ENCODE measurements around the gene PLCD1.

The PLCD1 gene

DNA sequence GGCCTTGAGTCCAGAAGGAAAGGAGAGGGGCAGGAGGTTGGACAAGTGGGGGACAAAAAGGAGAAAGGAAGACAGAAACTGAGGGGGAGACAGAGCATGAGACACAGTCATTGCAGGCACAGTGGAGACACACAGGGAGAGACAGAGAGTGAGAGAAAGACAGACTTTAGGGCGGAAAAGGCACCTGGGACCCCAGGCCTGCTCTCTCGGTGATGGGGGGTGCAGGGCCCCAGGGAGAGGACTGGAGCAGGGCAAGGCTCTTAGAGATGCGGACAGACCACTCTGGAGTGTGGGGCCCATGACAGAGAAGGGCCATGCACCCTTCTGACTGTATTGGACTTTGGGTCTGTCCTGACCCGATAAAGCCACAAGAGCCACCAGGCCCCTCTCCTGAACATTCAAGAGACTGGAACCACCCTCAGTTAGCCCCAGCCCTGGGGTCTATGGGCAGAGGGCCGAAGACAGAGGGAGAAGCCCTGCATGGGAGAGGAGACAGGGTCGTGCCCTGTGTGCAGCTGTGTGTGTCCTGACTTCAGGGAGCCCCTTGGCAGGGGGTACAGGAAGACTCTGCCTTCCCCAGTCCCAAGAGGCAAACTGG, 12.5 kb downstream of the PLCD1 start:
- no peak for DNase-seq (ENCODE audit: low read depth)

DNA sequence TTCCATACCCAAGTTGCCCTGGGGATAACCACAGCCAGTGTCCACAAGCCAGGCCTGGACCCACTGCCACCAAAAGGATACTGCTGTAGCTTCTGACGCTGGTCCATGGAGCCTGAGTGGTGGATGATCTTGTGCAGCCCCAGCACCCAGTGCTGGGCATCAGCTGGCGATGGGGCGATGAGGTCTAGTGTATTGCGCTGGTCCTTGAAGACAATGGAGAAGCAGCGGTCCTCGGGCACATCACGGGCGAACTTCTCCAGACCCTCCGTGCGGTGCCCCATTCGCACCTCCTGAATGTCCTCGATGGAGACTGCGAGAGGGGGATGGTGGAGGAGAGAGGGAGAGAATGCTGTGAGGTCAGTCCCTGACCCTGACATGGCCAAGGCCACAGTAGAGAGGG, 13.0 kb downstream of the PLCD1 start:
- no peak for DNase-seq (ENCODE audit: low read depth)

DNA sequence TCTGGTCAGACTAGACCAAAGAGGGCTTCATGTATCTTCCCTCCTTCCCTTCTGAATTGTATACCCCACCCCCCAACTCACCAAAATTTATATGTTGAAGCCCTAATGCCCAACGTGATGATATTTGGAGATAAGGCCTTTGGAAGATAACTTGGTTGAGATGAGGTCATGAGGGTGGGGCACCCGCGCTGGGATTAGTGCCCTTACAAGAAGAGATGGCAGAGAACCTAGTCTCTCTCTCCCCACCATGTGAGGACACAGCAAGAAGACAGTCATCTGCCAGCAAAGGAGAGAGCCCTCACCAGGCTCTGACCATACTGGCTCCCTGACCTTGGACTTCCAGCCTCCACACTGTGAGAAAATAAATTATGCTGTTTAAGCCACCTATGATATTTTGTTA, 13.5 kb downstream of the PLCD1 start:
- no peak for DNase-seq (ENCODE audit: low read depth)

DNA sequence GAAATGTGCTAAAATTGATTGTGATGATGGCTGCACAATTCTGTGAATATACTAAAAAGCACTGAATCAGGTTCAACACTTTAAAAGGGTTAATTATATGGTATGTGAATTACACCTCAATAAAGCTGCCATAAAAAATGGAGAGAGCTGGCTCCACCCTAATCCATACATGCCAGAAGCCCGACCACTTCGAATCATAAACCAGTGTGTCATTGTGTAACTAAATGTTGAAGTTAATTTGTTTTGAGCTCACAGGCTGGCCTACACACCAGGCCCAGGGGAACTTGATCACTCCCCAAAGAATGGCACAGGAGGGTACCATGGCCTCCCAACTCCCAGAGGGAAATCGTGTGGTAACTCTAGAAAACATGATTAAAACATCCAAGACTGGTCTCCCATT, 14.0 kb downstream of the PLCD1 start:
- DNase-seq (ENCODE audit: low read depth): no peak

DNA sequence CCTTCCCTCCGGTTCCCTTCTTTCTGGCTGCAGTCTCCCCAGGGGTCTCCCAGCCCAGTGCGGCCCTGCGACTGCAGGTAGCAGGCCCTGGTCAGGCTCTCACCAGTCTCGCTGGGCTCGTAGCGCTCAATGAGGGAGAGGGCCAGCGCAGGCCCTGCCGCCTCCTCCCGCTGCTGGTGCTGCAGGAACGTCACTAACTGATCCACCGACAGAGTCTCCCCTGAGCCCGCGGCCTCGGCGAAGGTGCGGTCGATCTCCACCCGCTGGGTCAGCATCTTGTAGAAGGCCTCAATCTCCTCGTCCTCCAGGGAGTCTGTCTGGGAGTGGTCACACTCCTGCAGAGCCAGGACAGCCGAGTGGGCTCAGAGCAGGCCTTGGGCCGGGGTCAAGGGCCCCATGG, 18.3 kb downstream of the PLCD1 start:
- no peak for DNase-seq (ENCODE audit: low read depth)

DNA sequence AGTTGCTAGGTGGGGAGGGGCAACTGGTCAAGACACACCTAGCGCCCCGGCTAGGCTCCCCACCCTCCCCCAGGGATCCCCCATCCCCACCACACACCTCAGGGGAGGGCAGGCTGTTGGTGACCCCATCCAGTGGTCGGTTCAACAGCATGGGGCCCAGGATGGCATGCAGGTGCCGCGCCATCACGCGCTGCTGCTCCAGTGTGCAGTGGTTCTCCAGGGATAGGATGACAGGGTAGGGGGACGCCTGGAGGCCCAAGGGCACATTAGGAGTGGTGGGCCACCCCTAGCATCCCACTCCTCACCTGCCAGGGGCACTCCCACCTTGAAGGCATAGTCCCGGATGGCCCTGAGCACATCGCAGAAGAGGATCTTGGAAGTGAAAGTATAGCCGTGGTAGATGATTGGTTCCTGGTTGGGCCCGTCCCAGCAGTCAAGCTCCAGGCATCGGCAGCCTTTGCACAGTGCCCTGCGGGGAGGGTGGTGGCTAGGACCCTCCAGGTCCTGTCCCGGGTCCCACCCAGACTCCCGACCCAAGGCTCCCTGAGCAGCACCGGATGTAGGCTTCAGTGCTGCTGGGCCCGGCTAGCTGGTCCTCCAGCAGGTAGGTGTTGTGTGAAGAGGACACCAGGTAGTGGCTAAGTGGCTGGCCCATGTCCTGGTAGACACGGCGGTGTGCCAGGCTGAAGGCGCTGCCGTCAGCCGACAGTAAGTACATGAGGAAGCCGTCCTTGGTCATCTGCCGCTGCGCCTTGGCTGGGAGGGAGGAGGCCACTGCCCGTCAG, 19.4 kb downstream of the PLCD1 start:
- no peak for DNase-seq (ENCODE audit: low read depth)

DNA sequence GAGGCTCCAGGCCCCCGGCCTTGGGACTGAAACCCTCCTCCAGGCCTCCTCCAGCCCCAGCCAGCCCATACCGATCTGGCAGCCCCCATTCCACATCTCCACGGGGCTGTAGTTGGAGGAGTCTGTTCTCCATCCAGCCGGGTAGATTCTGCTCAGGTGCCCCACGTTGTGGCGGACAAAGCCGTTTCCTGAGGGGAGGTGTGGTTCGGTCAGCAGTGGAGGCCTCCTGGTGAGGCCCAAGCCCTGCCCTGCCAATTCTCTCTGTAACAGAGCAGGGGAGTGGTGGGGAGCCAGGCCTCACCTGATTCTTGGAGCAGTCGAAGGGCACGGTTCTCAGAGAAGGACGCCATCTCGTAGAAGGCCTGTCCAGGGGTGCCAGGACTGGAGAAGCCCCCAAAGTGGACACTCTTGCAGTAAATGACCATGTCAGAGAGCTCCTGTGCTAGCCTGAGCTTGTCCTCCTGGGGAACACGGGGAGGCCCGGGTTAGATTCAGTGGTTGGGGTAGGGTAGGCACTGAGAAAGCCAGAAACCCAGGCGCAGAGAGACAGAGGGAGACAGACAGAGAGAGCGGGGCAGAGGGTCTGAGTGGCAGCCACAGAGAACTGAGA, 20.4 kb downstream of the PLCD1 start:
- no peak for DNase-seq (ENCODE audit: low read depth)

DNA sequence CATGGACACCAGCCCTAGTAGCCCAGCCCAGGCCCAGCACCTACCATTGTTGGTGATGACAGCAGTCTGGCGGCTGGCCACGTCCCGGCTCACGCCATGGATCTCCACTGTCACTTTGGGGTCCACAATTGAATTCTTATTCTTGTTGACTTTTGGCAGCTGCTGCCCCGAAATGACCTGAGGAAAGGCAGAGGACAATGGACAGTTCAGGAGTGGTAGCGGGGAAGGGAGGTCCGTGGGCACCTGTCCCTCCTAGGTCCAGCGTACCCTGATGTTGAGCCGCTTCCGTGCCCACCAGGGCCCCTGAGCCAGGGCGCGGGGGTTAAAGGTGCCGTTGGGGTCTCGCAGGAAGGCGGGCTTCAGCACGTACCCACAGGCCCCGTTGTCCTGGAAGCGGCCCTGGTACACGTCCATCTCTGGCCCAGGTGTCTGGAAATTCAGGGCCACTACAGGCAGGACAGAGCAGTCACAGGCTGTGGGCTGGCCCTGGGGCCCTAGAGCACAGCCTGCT, 21.2 kb downstream of the PLCD1 start:
- no peak for DNase-seq (ENCODE audit: low read depth)

DNA sequence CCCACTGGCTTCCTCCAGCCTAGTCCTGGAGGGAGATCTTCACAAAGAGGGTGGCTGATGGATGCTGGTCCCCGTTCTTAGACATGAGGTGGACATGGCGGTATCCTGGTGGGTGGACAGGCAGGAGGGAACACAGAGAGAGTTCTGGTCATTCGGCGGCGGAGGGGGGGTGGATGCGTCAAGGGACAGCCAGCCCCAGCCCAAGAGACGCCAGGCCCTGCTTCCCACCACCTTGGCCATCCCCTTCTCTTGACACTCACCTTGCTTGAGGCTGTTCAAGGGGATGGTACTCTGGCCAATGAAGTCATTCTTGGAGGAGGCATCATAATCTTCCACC, 21.7 kb downstream of the PLCD1 start:
- no peak for DNase-seq (ENCODE audit: low read depth)

DNA sequence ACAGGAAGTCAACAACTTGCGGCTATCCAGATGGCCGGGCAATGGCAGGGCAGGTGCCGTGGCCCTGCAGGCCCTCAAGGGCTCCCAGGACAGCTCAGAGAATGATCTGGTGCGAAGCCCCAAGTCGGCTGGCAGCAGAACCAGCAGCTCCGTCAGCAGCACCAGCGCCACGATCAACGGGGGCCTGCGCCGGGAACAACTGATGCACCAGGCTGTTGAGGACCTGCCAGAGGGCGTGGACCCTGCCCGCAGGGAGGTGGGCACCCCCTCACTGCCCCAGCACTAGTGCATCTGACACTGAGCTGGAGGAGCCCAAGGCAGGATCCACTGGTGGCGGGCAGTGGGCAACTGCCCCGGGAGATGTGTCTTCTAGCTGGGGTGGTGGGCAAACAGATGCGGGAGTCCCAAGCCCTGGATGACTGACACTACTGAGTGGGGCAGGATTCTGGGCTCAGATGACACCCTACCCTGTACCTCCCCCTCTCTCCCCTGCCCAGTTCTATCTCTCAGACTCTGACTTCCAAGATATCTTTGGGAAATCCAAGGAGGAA, 22.9 kb downstream of the PLCD1 start:
- no peak for DNase-seq (ENCODE audit: low read depth)

DNA sequence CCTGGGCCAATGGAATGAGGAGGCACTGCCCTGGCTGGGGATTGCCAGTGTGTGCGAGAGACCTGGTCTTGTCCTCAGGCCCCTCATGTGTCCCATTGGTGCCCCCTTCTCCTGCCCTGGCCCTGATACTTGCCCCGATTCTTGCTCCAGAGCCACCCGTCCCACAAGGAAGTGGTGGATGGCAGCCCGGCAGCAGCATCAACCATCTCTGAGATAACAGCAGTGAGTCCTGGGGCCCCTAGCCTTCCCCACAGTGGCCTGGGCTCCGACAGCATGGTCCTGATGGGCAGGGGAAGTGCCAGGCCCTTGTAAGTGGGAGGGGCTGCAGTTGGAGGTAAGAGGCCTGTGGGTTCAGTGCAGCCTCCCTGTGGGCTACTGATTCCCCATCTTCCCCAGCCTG, 23.4 kb downstream of the PLCD1 start:
- no peak for DNase-seq (ENCODE audit: low read depth)

DNA sequence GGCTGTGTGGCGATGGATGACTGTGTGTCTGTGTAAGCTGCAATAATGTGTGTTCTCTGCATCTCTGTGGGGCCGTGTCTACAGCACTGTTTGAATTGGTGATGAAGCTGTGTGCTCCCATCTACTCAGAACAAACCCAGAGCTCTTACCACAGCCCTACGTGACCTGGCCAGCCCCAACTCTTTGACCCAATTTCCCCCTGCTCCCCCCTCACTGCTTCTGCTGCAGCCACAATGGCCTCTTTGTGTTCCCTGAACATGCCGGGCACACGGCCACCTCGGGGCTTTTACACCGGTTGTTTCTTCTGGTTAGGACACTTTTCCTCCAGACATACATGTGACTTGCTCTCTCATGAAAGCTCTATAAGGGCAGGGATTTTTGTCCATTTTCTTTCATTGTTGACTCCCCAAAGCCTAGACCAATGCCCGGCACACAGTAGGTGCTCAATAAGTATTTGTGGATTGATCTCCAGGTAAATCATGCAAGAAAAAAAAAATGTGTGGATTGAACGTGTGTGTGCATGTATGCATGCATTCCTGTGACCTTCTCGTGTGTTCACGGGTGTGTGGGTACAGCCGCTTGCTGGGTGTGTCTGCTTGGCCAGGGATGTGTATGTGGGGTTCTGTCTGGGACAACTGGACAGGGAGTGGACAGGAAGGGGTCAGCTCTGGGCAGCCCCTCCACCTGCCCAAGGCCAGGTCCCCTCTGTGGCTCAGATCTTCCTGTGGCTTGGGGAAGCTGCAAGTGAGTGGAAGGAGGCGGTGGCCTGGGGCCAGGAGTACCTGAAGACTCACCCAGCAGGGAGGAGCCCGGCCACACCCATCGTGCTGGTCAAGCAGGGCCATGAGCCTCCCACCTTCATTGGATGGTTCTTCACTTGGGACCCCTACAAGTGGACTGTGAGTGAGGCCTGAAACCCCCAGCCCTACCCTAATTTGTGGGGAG, 24.1 kb downstream of the PLCD1 start:
- no peak for DNase-seq (ENCODE audit: low read depth)

DNA sequence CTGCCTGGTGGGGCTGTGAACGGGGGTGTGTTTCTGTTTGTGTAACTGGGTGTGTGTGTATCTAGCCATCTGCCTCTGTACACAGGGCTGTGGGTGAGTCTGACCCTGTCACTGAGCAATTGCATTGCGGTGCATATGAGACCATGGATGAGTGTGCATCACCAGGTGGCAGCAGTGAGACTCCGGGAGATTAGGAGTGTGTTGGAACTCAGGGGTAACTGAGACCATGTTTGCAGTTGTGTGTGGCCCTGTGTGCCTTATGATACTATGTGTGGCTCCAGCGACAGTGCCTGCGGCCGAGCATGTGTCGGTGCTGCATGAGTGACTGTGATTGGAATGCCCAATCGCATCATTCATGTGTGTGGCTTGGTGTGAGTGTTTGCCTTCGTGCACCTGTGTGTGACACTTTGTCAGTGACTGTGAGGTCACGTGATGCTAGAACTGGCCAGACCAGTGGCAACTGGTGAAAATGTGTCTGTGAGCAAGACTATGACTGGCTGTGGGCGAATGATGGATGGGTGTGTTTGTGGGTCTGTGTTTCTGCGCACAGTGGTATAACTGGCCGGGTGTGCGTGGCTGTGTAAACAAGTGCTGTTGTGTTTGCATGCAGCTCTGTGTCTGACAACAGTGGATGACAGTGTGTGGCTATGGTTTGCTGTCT, 24.9 kb downstream of the PLCD1 start:
- no peak for DNase-seq (ENCODE audit: low read depth)

DNA sequence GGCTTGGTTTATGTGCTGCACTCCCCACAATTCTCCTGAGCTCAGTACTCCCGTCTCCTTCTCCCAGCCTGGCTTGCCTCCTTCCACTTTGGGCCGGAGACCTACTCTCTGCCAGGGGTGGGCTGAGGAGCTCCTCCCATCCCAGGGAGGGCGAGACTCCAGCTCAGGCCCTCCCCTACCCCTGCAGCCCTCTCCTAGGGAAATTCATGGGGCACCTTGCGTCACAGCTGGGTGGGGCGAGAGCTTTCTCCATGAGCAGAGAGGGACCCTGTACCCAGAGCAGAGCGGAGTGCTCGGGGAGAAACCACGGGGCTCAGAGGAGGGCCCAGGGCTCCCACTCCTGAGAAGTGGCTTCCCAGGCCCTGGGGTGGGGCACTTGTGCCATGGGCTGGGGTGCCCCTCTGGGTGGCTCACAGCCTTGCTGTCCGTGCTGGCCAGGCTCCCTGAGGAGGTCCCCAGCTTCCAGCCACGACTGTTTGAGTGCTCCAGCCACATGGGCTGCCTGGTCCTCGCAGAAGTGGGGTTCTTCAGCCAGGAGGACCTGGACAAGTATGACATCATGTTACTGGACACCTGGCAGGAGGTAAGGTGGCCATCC, 25.5 kb downstream of the PLCD1 start:
- DNase-seq (ENCODE audit: low read depth): no peak

DNA sequence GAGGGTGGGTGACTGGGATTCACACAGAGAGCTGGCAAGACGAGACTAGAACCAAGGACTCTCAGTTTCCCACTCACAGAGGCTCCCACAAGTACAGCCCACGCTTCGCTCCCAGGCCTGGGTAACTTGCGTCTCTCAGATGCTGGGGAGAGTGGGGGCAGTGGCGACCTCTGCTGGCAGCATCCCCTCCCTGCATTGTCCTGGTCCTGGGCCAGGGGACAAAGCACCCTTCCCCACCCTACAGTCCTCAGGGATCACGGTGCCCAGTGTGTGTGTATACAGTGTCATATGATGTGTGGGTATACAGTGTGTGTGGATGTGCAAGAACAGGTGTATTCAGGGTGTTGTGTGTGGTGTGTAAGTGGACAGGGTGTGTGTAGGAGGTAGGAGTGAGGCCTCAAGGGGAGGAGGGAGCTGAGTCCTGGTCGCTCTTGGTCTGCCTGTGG, 26.0 kb downstream of the PLCD1 start:
- no peak for DNase-seq (ENCODE audit: low read depth)

DNA sequence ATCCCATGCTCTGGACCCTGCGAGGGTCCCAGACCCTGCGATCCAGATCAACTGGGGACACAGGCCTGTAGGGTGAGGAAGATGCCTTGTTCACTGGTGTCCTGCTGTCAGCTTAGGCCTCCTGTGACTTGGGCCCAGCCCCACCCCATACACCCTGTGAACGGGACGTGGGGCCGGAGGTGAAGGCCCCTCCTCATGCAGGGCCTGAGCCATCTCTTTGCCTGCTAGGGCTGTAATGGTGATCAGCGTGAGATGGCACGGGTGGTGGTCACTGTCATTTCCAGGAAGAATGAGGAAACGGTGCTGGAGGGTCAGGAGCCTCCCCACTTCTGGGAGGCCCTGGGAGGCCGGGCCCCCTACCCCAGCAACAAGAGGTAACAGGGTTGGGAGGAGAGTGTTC, 26.5 kb downstream of the PLCD1 start:
- DNase-seq (ENCODE audit: low read depth): no peak

DNA sequence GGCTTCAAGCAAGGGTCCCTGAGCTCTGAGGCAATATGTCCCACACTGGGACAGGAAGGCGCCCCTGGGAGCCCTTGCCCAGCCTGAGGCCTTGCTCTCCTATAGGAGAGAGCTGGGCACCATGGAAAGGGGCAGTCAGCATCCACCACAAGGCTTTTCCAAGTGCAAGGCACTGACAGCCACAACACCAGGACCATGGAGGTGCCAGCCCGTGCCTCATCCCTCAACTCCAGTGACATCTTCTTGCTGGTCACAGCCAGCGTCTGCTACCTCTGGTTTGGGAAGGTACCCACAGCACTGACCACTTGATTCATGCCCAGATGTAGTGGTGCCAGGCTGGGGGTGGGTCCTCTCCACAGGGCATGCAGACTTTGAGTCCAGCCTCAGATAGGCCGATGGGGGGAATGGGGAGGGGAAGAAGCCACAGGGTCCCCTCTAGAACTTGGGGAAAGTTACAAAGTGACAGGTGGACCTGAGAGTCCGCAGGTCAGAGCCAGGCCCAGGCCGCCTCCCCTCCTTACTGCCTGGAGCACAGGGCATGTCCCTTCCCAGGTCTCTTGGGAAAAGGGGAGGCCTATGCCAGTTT, 27.1 kb downstream of the PLCD1 start:
- no peak for DNase-seq (ENCODE audit: low read depth)

DNA sequence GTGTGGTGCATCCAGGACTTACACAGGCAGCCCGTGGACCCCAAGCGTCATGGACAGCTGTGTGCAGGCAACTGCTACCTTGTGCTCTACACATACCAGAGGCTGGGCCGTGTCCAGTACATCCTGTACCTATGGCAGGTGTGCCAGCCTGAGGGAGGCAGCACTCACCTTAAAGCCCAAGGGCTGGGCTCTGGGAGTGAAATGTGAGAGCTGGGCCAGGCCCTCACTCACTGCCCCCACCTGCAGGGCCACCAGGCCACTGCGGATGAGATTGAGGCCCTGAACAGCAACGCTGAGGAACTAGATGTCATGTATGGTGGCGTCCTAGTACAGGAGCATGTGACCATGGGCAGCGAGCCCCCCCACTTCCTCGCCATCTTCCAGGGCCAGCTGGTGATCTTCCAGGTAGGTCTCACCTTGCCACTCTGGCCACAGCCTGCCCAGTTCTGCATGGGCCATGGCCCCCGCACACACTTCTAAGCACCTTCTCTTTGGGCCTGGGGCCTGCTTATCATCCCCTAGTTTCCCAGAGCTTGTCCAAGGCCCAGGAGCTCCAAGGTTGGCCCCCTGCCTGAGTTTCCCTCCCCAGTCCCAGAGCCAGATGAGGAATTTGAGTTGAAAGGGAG, 27.9 kb downstream of the PLCD1 start:
- no peak for DNase-seq (ENCODE audit: low read depth)

DNA sequence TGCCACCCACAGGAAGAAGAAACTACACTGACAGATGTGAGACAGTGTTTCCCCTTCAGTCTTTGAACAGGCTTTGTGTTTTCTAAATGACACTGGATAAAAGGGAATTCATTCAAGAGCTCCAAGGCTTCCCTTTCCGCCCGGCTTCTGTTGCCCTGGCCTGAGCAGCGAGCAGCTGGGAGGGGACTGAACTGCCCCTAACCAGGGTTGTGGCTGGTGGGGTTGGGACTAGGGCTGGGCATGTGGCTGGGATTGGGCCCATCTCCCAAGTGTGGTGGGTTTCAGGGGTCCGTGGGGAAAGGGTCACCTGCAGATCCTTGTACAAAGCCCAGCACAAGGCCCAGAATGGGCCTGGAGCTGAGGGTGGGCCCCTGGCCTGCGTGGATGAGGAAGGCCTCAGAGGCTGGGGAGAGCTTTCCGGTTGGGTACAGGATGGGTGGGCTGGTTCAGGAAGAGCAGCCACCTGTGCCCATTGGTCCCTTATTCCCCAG, 28.4 kb downstream of the PLCD1 start:
- no peak for DNase-seq (ENCODE audit: low read depth)
